Parathyroid adenoma (tissue), 2 donors: ENCODE measurements around the gene PRPF18.

Source experiments
- H2AFZ ChIP-seq: fragments of 300-600 bp; sonication (generic); one replicate; pipeline ENCODE4 v1.7.0; 2017; ENCODE audit warnings: antibody characterized with exemption, mild to moderate bottlenecking
- H3K27ac ChIP-seq: fragments of 300-600 bp; sonication (generic); one replicate; pipeline ENCODE4 v1.7.0; 2017
- H3K27me3 ChIP-seq: fragments of 300-600 bp; sonication (generic); one replicate; pipeline ENCODE4 v1.7.0; 2017; ENCODE audit warnings: low read length; ENCODE audit not compliant: control insufficient read depth, insufficient read depth
- H3K36me3 ChIP-seq: fragments of 300-600 bp; sonication (generic); one replicate; pipeline ENCODE4 v1.7.0; 2017; ENCODE audit warnings: low read length; ENCODE audit not compliant: control insufficient read depth, insufficient read depth
- H3K4me1 ChIP-seq: fragments of 300-600 bp; sonication (generic); one replicate; pipeline ENCODE4 v1.7.0; 2017; ENCODE audit warnings: control low read depth
- H3K4me2 ChIP-seq: fragments of 300-600 bp; sonication (generic); one replicate; pipeline ENCODE4 v1.7.0; 2017; ENCODE audit warnings: low read length
- H3K4me3 ChIP-seq: fragments of 300-600 bp; sonication (generic); one replicate; pipeline ENCODE4 v1.7.0; 2017; ENCODE audit warnings: low read depth, low read length
- H3K79me2 ChIP-seq: fragments of 300-600 bp; sonication (generic); one replicate; pipeline ENCODE4 v1.7.0; 2017; ENCODE audit warnings: control low read depth
- H3K9ac ChIP-seq: fragments of 300-600 bp; sonication (generic); one replicate; pipeline ENCODE4 v1.7.0; 2017; ENCODE audit warnings: mild to moderate bottlenecking
- H3K9me3 ChIP-seq: fragments of 300-600 bp; sonication (generic); one replicate; pipeline ENCODE4 v1.7.0; 2017; ENCODE audit warnings: low read length; ENCODE audit not compliant: control insufficient read depth
- CTCF ChIP-seq: fragments of 300-600 bp; sonication (generic); IDR thresholded peaks from one replicate; pipeline ENCODE4 v1.7.0; 2017; ENCODE audit warnings: antibody characterized with exemption, mild to moderate bottlenecking
- donor health status: primary hyperparathyroidism.

The PRPF18 gene

GRCh38 chr10:13654846-13655245 is 68.1 kb downstream of the PRPF18 start:
- Histone ChIP-seq H3K9me3 (no peaks in the 10 kb centered on the region), H3K9ac (no peak overlapping the region), H2AFZ (no peak overlapping the region), H3K79me2 (no peaks in the 10 kb centered on the region), H3K27me3 (no peaks in the 10 kb centered on the region), H3K4me2 (no peak overlapping the region), H3K4me3 (no peak overlapping the region), H3K36me3 (no peaks in the 10 kb centered on the region), H3K4me1 (peaks cover under 1% of the 10 kb centered on the region), H3K27ac (no peak overlapping the region)
- no peak for TF ChIP-seq CTCF

- no peak overlapping the region for H3K4me3 ChIP-seq
- H3K9me3 ChIP-seq, result no peaks in the 10 kb centered on the region
- no peaks in the 10 kb centered on the region for H3K79me2 ChIP-seq
- H3K4me1 ChIP-seq, result peaks cover 4% of the 10 kb centered on the region
- no peak overlapping the region for H3K9ac ChIP-seq
- no peak for TF ChIP-seq CTCF
- no peaks in the 10 kb centered on the region for H3K36me3 ChIP-seq
- H3K27ac ChIP-seq, result no peak overlapping the region
- H3K4me2 ChIP-seq, result no peak overlapping the region
- no peak overlapping the region for H2AFZ ChIP-seq
- H3K27me3 ChIP-seq, result no peaks in the 10 kb centered on the region
Observed at GRCh38 chr10:13656337-13657100, 69.8 kb downstream of the PRPF18 start.

- Histone ChIP-seq H3K79me2 (no peaks in the 10 kb centered on the region), H3K4me1 (peaks cover 4% of the 10 kb centered on the region), H3K36me3 (no peaks in the 10 kb centered on the region), H3K27me3 (no peaks in the 10 kb centered on the region), H2AFZ (no peak overlapping the region), H3K4me2 (no peak overlapping the region), H3K9me3 (no peaks in the 10 kb centered on the region), H3K27ac (no peak overlapping the region), H3K4me3 (no peak overlapping the region), H3K9ac (no peak overlapping the region)
- no peak for TF ChIP-seq CTCF
Observed at GRCh38 chr10:13657101-13657680, 70.4 kb downstream of the PRPF18 start.

GRCh38 chr10:13658264-13658663 is 71.5 kb downstream of the PRPF18 start:
- Histone ChIP-seq H3K36me3 (no peaks in the 10 kb centered on the region), H3K27ac (no peak overlapping the region)

More at GRCh38 chr10:13658264-13658663, 71.5 kb downstream of the PRPF18 start:
- H3K4me1 ChIP-seq, result peaks cover 4% of the 10 kb centered on the region
- H3K27me3 ChIP-seq, result no peaks in the 10 kb centered on the region
- H3K9ac ChIP-seq, result no peak overlapping the region
- H2AFZ ChIP-seq, result no peak overlapping the region
- no peak for TF ChIP-seq CTCF
- no peaks in the 10 kb centered on the region for H3K79me2 ChIP-seq
- H3K9me3 ChIP-seq, result no peaks in the 10 kb centered on the region
- H3K4me2 ChIP-seq, result no peak overlapping the region
- no peak overlapping the region for H3K4me3 ChIP-seq
